Liver (tissue), 9 donors: ENCODE results near the gene FOXD4L3. TPM values are rescaled to one million over a fixed set of nuclear protein-coding genes. Genes with fewer than 3 reads are reported as not detected.
"Not testable (repeated sequence)": the region's sequence is repeated elsewhere in the genome, so short reads cannot be mapped to it uniquely, and the experiment has no call there.

Experiments
- DNase-seq: peaks from one replicate; pipeline ENCODE4 v3.0.0-alpha.2; 2017; ENCODE audit warnings: low spot score
- H3K27ac ChIP-seq, 2 donors: one replicate each; pipeline ENCODE4 v1.7.0; 2013; ENCODE audit warnings: inconsistent platforms in 2 of 2, low read length in 2 of 2, control low read depth in 1 of 2, low read depth in 1 of 2, mild to moderate bottlenecking in 1 of 2
- H3K27me3 ChIP-seq, 4 donors: one replicate each; pipeline versions ENCODE4 v1.6.1 to v1.7.0; 2013; ENCODE audit warnings: low read length in 3 of 4, inconsistent platforms in 1 of 4, mild to moderate bottlenecking in 1 of 4, moderate library complexity in 1 of 4; ENCODE audit not compliant: control insufficient read depth in 4 of 4, insufficient read depth in 4 of 4
- H3K36me3 ChIP-seq, 4 donors: one replicate each; pipeline versions ENCODE4 v1.6.1 to v1.7.0; 2013; ENCODE audit warnings: low read length in 3 of 4, mild to moderate bottlenecking in 3 of 4, low read depth in 1 of 4, moderate library complexity in 1 of 4; ENCODE audit not compliant: control insufficient read depth in 4 of 4, insufficient read depth in 3 of 4
- H3K4me1 ChIP-seq, 4 donors: one replicate each; pipeline versions ENCODE4 v1.6.1 to v1.7.0; 2013; ENCODE audit warnings: low read length in 3 of 4, mild to moderate bottlenecking in 3 of 4, moderate library complexity in 1 of 4; ENCODE audit not compliant: control insufficient read depth in 4 of 4, insufficient read depth in 4 of 4
- H3K4me3 ChIP-seq, 3 donors: one replicate each; pipeline versions ENCODE4 v1.6.1 to v1.7.0; 2013; ENCODE audit warnings: low read length in 3 of 3, control low read depth in 1 of 3, low read depth in 1 of 3, mild to moderate bottlenecking in 1 of 3
- H3K9ac ChIP-seq, 2 donors: one replicate each; pipeline ENCODE4 v1.7.0; 2013; ENCODE audit warnings: low read length in 2 of 2, mild to moderate bottlenecking in 2 of 2, moderate library complexity in 2 of 2, control low read depth in 1 of 2, low read depth in 1 of 2
- H3K9me3 ChIP-seq, 4 donors: one replicate each; pipeline versions ENCODE4 v1.6.1 to v1.7.0; 2013; ENCODE audit warnings: low read length in 3 of 4; ENCODE audit not compliant: control insufficient read depth in 4 of 4
- WGBS: extraction: QIAGEN DNeasy Blood & Tissue Kit; methylation state at CpG from one replicate; pipeline ENCODE4 v1.1.7; 2013; 5-methylcytosine and 5-hydroxymethylcytosine counted together
- polyA plus RNA-seq, 2 donors: library from polyadenylated mRNA; stranded (reverse) in 1 of 2; unstranded in 1 of 2; fragments of 200-250 nt in 1 of 2; fragments of >200 nt in 1 of 2; fragmentation: Nextera tagmentation in 1 of 2; extraction: Ambion mirVana in 1 of 2; gene quantifications; one replicate each; pipeline versions ENCODE4 v1.2.1 to v1.2.3, GENCODE V29; 2013 to 2015
- total RNA-seq, 2 donors: library from RNA; depleted of rRNA; stranded (reverse); fragments of >200 nt; gene quantifications; one replicate each; pipeline ENCODE4 v1.2.3, GENCODE V29; 2014
- donor health status: healthy.
- donor health status: healthy.
- donor health status: healthy.
- donor health status: healthy.
- donor health status: healthy.

Gene FOXD4L3
- under 1 TPM in 1 of 2 donors, not detected in 1; 0.08 TPM for total RNA-seq
- not detected for polyA plus RNA-seq

DNA sequence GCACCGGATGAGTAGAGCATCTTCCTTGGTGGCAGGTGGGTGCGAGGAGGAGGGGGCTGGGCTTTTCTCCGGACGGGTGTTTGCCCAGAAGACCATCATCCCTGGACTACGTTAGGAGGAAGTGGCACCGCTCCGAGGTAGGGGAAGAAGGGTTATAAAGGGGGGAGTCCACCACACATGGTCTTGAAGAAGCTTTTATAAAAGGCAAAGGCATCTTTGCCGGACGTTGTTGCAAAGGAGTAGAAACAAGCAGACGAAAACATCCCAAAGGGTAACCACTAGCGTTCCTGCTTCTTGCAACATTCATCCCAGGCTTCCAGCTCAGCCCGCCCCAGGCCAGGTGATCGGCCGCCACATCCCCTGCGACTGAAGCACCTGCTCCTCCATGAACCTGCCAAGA lies at the start of gene FOXD4L3:
FOXD4L3 (plus strand) TSS at position 301 of the 400 bp plus-strand sequence; CDS start at position 386, 85 bp downstream.
- DNase-seq, H3K4me1 ChIP-seq, H3K9me3 ChIP-seq, H3K4me3 ChIP-seq, H3K27me3 ChIP-seq, H3K27ac ChIP-seq, H3K36me3 ChIP-seq, H3K9ac ChIP-seq: not testable (repeated sequence)
- 16% methylated on average over 3 of the region's 15 CpGs for whole genome bisulfite sequencing

DNA sequence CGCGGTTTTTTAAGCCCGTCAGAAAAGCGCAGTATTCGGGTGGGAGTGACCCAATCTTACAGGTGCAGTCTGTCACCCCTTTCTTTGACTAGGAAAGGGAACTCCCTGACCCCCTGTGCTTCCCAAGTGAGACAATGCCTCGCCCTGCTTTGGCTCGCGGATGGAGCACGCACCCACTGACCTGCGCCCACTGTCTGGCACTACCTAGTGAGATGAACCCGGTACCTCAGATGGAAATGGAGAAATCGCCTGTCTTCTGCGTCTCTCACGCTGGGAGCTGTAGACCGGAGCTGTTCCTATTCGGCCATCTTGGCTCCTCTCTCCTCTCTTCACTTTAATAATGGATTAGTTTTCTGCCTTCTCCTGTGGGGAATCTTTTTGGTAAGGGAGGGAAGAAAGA lies 21.6 kb upstream of the FOXD4L3 start:
- H3K27ac ChIP-seq, H3K4me3 ChIP-seq: not testable (repeated sequence)
- WGBS, result 98% methylated on average over 10 of the region's 16 CpGs

DNA sequence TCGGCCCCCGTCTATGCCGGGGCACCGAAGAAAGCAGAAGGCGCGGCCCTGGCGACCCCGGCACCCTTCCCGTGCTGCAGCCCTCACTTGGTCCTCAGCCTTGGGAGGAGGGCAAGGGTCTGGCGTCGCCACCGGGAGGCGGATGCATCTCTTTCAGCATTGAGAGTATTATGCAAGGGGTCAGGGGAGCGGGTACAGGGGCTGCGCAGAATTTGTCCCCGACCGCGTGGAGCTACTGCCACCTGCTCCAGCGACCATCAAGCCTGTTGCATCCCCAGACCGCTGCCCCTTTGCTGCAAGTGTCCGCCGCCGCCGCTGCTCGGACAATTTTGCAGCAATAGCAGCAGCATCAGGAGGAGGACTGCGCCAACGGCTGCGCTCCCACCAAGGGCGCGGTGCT lies 1.1 kb downstream of the FOXD4L3 start:
- not testable (repeated sequence) for DNase-seq, H3K27me3 ChIP-seq, H3K9me3 ChIP-seq, H3K4me1 ChIP-seq, H3K4me3 ChIP-seq, H3K27ac ChIP-seq, H3K36me3 ChIP-seq, H3K9ac ChIP-seq
- 4% methylated on average over 9 of the region's 30 CpGs for WGBS

More for the DNA sequence above, 21.6 kb upstream of the FOXD4L3 start:
- H3K4me1 ChIP-seq, H3K27me3 ChIP-seq, H3K9me3 ChIP-seq, H3K9ac ChIP-seq, H3K36me3 ChIP-seq, DNase-seq: not testable (repeated sequence)

DNA sequence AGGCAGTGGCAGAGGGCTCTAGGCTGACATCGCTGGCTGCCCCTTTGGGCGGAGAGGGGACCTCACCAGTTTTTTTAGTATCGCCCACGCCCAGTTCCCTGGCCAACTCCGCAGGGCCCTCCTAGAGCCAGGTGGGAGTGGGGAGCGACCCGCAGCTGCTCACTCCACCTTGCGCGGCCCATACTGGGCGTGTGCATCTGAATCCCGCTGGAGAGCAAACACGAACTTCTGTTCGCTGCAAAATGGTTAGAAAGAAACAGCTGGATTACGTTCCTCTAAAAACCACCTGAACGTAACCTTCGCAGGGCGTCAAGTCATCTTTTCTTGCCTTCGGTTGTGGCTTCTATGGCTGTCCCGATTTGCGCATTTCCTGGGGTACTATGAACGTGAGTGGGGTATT lies 1.5 kb downstream of the FOXD4L3 start:
- not testable (repeated sequence) for H3K36me3 ChIP-seq, H3K4me1 ChIP-seq, DNase-seq, H3K4me3 ChIP-seq, H3K27ac ChIP-seq, H3K9ac ChIP-seq, H3K9me3 ChIP-seq, H3K27me3 ChIP-seq
- 14% methylated on average over 7 of the region's 21 CpGs for WGBS

DNA sequence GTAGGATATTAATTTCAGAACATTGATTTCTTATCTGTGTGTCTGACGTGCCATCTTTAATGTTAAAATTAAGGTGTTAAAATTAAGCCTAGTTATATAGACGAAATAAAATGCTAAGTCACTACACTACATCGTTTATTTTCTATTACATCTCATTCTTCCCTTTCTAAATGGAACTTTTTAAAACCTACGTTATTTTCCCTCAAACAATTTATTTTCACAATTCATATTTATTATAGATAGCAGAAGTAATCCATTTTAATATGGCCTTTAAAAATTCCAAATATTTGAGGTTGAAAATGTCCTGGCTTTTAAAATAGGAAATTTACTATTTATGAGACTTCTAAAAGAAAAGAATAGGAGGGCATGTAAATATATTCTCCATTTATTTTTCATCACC lies 2.1 kb downstream of the FOXD4L3 start:
- 22% methylated on average over 2 of the region's 4 CpGs for WGBS
- not testable (repeated sequence) for H3K9me3 ChIP-seq, H3K4me1 ChIP-seq, H3K36me3 ChIP-seq, DNase-seq, H3K27me3 ChIP-seq, H3K9ac ChIP-seq, H3K27ac ChIP-seq, H3K4me3 ChIP-seq

DNA sequence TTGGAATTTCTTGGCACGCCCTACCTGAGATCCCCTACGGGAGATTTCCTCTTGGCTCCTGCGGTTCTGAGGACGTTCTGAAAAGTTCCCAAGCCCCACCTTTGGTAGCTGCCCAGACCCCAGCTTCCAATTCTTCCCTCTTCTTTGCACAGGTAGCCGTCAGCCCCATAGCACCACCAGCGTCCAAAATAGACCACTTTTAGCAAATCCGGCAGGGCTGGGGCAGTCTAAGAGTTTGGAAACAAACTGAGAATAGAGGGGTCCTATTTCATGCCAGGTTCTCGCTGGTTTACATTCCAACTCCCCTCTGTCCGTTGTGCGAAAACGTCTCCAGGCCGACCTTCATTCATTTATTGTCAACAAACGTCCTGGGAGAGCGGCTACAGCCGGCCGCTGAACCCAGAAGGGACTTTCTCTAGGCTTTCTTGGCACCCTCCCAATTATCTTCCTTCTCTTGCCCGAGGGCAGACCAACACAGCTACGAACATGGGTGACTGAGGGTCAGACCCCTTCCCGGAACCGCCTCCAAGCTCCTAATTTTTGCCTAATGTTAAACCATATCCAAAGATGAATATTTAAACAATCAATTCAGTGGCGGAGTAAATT lies 3.1 kb downstream of the FOXD4L3 start:
- H3K4me3 ChIP-seq, DNase-seq, H3K27me3 ChIP-seq, H3K36me3 ChIP-seq, H3K9ac ChIP-seq, H3K4me1 ChIP-seq, H3K27ac ChIP-seq, H3K9me3 ChIP-seq: not testable (repeated sequence)
- 20% methylated on average over 8 of the region's 21 CpGs for WGBS

DNA sequence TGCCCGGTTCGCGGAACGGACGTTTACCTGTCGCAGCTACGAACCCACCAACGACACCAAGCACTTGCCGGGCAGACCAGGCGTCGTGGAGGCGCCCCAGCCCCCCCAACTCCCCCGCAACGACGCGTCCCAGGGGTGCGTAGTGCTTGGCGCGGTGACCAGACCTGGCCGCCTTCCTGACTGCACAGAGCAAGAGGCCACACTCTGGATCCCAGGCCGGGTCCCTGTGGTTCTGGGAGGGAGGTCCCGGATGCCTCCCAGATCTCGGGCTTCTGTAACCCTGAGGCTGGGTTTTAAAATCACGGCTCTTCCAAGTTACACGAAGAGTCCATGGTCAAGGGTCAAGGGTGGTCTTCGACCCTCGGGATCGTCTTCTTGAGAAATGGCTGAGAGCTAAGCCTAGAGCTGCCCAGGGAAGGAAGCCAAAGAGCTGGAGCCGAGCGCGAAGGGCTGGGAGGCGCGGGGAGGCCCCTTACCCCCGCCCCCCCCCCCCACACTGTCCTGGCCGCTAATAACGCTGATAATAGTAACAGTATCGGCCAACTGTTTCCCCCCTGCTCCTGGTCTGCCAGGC lies 3.8 kb downstream of the FOXD4L3 start:
- H3K36me3 ChIP-seq, H3K27me3 ChIP-seq, H3K9ac ChIP-seq, H3K27ac ChIP-seq, H3K9me3 ChIP-seq, H3K4me1 ChIP-seq, DNase-seq, H3K4me3 ChIP-seq: not testable (repeated sequence)
- 14% methylated on average over 28 of the region's 37 CpGs for WGBS

DNA sequence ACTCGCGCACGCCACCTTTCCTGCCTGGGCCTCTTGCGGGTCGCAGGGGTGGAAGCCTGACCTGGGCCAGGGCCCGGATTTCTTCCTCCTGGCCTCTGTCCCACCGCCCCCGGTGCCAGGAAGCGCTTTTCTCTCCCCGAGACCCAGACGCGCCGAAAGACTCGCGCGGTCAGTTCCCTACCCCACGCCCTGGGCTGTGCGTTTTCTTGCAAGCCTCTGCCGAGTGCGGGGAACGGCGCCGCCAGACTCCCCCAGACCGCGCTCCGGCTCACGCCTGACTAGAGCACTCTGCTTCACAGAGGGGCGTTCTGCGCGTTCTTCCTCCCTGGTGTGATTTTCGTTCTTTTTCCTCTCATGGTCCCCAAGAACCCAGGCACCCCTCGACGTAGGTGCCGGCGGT lies 4.5 kb downstream of the FOXD4L3 start:
- WGBS, result 24% methylated on average over 17 of the region's 35 CpGs
- H3K36me3 ChIP-seq, H3K9me3 ChIP-seq, DNase-seq, H3K27me3 ChIP-seq, H3K27ac ChIP-seq, H3K4me3 ChIP-seq, H3K4me1 ChIP-seq, H3K9ac ChIP-seq: not testable (repeated sequence)
